Measurements from ENCODE around the gene GPATCH2.
A peak's percentile ranks its signal among the peaks of the same experiment; 100 is the strongest.

The GPATCH2 gene

DNA sequence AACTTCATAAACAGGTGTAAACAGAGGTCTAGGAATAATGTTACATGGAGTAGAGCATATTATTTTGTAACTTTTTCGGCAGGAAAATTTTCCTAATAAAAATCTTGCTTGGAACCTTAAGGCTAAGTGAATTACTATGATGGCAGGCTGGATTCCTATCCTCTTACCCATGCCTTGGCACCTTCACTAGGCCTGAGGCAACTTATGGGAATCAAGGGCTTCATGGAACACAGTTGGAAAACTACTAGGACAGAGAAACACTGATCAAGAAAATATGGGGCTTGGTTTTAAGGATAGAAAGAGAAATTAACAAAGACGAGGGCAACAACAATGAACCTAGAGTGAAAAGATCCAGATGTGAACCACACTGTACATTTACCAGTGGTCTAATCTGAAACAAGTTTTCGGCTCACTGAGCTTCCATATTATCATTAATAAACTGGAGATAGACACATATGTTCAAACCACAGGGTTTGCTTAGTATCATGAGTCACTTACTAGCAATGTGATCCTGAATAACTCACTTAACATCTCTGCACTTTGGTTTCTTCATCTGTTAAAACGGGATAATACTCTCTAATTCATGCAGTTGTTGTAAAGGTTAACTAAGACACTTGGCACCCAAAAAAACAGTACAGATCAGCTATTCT is 68.5 kb downstream of the GPATCH2 start:
- Histone ChIP-seq H3K36me3 (replicated peaks) (no peaks in the 10 kb centered on the region), H3K27ac (no peak overlapping the region), H3K4me3 (ENCODE audit: low read depth, low read length) (no peak overlapping the region), H3K27me3 (replicated peaks) (no peaks in the 10 kb centered on the region)
- DNase-seq = peak; percentile 51
- in situ Hi-C loops (cut with HindIII; ENCODE audit: low pct_ligation_motif_present, low sequenced_read_pairs) = no loop called here
- TF ChIP-seq, protein P1, sequence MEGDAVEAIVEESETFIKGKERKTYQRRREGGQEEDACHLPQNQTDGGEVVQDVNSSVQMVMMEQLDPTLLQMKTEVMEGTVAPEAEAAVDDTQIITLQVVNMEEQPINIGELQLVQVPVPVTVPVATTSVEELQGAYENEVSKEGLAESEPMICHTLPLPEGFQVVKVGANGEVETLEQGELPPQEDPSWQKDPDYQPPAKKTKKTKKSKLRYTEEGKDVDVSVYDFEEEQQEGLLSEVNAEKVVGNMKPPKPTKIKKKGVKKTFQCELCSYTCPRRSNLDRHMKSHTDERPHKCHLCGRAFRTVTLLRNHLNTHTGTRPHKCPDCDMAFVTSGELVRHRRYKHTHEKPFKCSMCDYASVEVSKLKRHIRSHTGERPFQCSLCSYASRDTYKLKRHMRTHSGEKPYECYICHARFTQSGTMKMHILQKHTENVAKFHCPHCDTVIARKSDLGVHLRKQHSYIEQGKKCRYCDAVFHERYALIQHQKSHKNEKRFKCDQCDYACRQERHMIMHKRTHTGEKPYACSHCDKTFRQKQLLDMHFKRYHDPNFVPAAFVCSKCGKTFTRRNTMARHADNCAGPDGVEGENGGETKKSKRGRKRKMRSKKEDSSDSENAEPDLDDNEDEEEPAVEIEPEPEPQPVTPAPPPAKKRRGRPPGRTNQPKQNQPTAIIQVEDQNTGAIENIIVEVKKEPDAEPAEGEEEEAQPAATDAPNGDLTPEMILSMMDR (IDR thresholded peaks at IDR 0.05; ENCODE audit: low read depth, low read length, missing control alignments) = no peak

DNA sequence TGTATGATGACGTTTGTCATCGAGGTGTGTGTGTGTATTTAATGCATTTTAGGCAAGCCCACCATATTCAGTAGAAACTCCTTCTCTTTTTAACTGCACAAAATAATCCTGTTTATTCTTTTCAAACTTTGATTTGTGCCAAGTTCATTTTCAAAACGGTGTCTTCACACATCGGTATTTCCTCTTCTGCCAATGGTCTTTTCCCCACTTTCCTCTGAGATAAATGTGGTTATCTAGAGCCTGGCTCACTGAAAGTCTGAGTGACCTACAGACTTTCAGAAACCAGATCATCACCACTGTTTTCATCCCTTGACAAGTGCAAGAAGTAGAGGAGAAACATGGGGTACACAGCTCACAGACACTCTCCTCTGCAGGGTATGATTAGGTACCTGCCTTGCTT is 69.4 kb downstream of the GPATCH2 start:
- Histone ChIP-seq H3K27ac (no peak overlapping the region), H3K36me3 (replicated peaks) (no peaks in the 10 kb centered on the region), H3K4me3 (ENCODE audit: low read depth, low read length) (no peak overlapping the region), H3K27me3 (replicated peaks) (no peaks in the 10 kb centered on the region)
- DNase-seq = no peak
- TF ChIP-seq, protein P1 (IDR thresholded peaks at IDR 0.05; ENCODE audit: low read depth, low read length, missing control alignments) = no peak
- in situ Hi-C loops (cut with HindIII; ENCODE audit: low pct_ligation_motif_present, low sequenced_read_pairs) = no loop called here

DNA sequence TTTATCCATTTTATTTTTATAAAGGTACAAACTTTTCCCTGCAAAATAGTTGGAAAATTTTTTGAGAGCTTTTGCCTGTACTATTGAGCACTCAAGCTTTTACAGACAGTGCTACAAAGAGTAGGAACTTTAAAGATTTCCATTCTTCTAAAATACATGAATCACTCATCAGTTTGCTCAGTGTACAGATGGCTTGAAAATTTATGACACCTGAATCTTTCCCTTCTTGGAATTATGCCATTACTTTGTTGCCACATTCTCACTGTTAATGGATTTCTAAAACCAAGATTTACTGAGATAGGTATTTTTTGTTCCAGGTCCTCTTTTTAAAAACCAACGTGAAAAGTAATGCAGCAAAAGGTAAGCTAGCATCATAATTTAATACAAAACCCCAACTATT is 76.0 kb downstream of the GPATCH2 start:
- Histone ChIP-seq H3K36me3 (replicated peaks) (no peaks in the 10 kb centered on the region), H3K27me3 (replicated peaks) (no peaks in the 10 kb centered on the region), H3K27ac (no peak overlapping the region), H3K4me3 (ENCODE audit: low read depth, low read length) (no peak overlapping the region)
- in situ Hi-C loops (cut with HindIII; ENCODE audit: low pct_ligation_motif_present, low sequenced_read_pairs) = no loop called here
- DNase-seq = no peak
- TF ChIP-seq, protein P1 (IDR thresholded peaks at IDR 0.05; ENCODE audit: low read depth, low read length, missing control alignments) = no peak

DNA sequence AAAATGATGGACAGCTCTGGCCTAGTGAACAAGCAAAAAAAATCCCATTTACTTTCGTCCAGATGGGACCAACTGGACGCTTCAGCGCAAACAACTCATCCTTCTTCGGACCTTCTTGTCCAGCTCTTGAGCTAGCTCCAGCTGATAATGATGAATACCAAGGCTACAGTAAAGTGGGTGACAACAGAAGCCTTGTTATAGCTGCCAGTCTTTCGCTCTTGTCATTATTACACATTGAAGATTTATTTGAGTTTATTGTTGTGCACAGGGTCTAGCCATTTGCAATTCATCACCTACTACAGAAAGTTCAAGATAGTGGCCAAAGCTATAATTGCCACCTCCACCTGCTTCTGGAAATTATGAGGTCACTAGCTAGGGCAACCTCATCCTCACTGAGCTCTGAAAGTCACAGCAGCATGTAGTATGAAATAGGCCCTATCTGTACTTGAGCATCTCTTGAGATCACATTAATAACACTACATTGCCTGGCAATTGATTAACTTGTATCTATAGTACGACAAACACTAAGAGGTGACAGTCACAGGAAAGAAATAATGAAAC is 76.9 kb downstream of the GPATCH2 start:
- Histone ChIP-seq H3K36me3 (replicated peaks) (no peaks in the 10 kb centered on the region), H3K4me3 (ENCODE audit: low read depth, low read length) (no peak overlapping the region), H3K27me3 (replicated peaks) (no peaks in the 10 kb centered on the region), H3K27ac (no peak overlapping the region)
- no peak for DNase-seq
- in situ Hi-C loops (cut with HindIII; ENCODE audit: low pct_ligation_motif_present, low sequenced_read_pairs) = no loop called here
- TF ChIP-seq, protein P1 (IDR thresholded peaks at IDR 0.05; ENCODE audit: low read depth, low read length, missing control alignments) = no peak

DNA sequence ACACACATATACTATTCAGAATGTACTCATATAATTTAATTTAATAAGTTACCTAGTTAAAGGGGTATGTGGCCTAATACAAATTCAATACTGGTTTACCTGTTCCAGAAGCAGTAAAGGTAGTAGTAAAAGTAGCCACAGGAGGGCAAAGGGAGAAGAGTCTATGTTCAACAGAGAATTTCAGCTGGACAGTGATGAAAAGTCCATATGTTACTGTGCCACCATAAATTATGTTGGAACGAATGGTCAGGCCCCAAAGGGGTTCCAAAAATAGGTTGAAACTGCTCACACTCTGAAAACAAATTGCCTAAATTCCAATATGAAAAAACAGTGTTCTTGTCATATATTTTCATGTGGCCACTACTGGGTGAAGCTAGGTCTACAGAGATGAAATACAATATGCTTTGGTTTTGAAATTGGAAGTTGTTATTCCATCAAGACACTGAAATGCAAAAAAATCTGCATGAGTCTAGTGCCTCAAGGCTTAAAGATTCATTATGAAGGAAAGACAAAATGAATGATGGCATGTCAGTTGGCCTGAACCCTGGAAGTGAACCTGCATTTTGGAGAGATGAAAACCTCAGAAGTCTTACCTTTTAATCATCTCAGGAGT is 78.4 kb downstream of the GPATCH2 start:
- Histone ChIP-seq H3K27ac (no peak overlapping the region), H3K4me3 (ENCODE audit: low read depth, low read length) (no peak overlapping the region), H3K27me3 (replicated peaks) (no peaks in the 10 kb centered on the region), H3K36me3 (replicated peaks) (no peaks in the 10 kb centered on the region)
- TF ChIP-seq, protein P1 (IDR thresholded peaks at IDR 0.05; ENCODE audit: low read depth, low read length, missing control alignments) = no peak
- no peak for DNase-seq
- in situ Hi-C loops (cut with HindIII; ENCODE audit: low pct_ligation_motif_present, low sequenced_read_pairs) = no loop called here

All from brain microvascular endothelial cell (primary cell).